Measurements from ENCODE around the gene ITIH3.

The ITIH3 gene

DNA sequence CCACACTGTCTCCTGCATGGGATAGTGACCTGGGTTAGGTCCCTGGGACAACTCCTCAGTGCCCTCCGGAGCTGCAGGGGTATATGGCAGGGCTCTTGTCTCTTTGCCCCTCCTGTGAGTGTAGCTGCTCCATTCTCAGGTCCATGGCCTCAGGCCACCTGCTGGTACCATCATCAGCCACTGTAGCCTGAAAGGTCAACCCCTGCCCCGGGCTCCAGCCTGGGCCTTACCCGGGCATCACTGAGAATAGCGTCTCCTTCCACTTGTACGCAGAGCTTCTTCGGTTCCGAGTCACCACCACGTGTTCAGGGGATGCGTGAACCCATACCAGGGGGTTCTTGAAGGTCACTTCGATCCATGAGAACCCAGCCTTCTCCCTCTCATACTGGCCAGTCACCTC, 22.1 kb downstream of the ITIH3 start:
- Histone ChIP-seq H2BK120ac (ENCODE audit: insufficient read depth, low read length, poor library complexity) (no peak overlapping the region), H3K4me2 (ENCODE audit: low read length) (no peak overlapping the region), H3K18ac (ENCODE audit: low read length) (no peak overlapping the region), H2BK12ac (ENCODE audit: low read length) (no peak overlapping the region), H3K23ac (ENCODE audit: low read length) (no peak overlapping the region), H3K79me1 (ENCODE audit: low read length) (no peaks in the 10 kb centered on the region), H3K14ac (ENCODE audit: low read length) (no peak overlapping the region), H3K9ac (ENCODE audit: low read length) (no peak overlapping the region), H3K27ac (ENCODE audit: low read depth, low read length) (no peak overlapping the region), H4K8ac (ENCODE audit: low read depth, low read length) (no peak overlapping the region), H3K27me3 (ENCODE audit: insufficient read depth, low read length) (no peaks in the 10 kb centered on the region), H3K36me3 (ENCODE audit: control insufficient read depth in 1 of 2, insufficient read depth in 2 of 2, low read length in 2 of 2) (no peaks in the 10 kb centered on the region), H4K12ac (ENCODE audit: low read depth, low read length) (no peak overlapping the region), H2AFZ (ENCODE audit: insufficient read depth, low read length, poor library complexity) (no peak overlapping the region), H3K79me2 (ENCODE audit: control insufficient read depth, insufficient read depth, low read length, poor library complexity) (no peaks in the 10 kb centered on the region), H3K4ac (ENCODE audit: low read depth, low read length) (no peak overlapping the region), H4K91ac (ENCODE audit: low read depth, low read length) (no peak overlapping the region), H2BK5ac (ENCODE audit: low read depth, low read length, poor library complexity) (no peak overlapping the region), H3K4me3 (ENCODE audit: low read depth, low read length) (no peak overlapping the region), H3K4me1 (ENCODE audit: control insufficient read depth in 1 of 2, insufficient read depth in 2 of 2, low read length in 2 of 2) (no peaks in the 10 kb centered on the region), H2AK5ac (ENCODE audit: low read length) (no peak overlapping the region), H3K9me3 (ENCODE audit: insufficient read depth, low read depth, low read length) (peaks cover 3% of the 10 kb centered on the region)
- WGBS (ENCODE audit: extremely low coverage, insufficient coverage, insufficient read length) = no CpG with 5 or more reads among the region's 10 CpGs
- peak; percentile 94 to 96 for DNase-seq

DNA sequence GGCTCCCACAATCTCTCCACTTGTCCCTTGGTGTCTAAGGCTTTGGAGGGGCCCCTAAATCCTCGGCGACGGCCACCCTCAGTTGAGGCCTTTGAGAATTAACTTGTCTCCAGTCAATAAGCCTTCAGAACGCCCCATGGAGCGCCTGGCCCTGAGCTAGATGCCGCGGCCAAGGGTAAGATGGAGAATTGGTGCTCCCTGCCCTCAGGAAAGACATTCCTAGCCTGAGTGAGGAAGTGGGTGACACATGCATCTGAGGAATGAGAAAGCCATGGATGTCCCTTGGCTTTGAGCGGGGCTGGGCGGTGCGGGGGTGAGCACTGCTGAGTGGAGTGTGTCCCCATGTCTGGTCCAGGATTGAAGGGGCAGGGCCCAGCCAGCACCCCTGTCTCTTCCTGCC, 22.6 kb downstream of the ITIH3 start:
- no peaks in the 10 kb centered on the region for H3K79me2 ChIP-seq (ENCODE audit: control insufficient read depth, insufficient read depth, low read length, poor library complexity)
- WGBS (ENCODE audit: extremely low coverage, insufficient coverage, insufficient read length) = no CpG with 5 or more reads among the region's 10 CpGs
- no peaks in the 10 kb centered on the region for H3K79me1 ChIP-seq (ENCODE audit: low read length)
- H3K4me1 ChIP-seq (ENCODE audit: control insufficient read depth in 1 of 2, insufficient read depth in 2 of 2, low read length in 2 of 2) = no peaks in the 10 kb centered on the region
- H2AFZ ChIP-seq (ENCODE audit: insufficient read depth, low read length, poor library complexity) = no peak overlapping the region
- H3K9ac ChIP-seq (ENCODE audit: low read length) = no peak overlapping the region
- H2AK5ac ChIP-seq (ENCODE audit: low read length) = no peak overlapping the region
- H2BK120ac ChIP-seq (ENCODE audit: insufficient read depth, low read length, poor library complexity) = no peak overlapping the region
- peak; percentile 68 to 81 for DNase-seq
- H3K27ac ChIP-seq (ENCODE audit: low read depth, low read length) = no peak overlapping the region
- no peak overlapping the region for H3K14ac ChIP-seq (ENCODE audit: low read length)
- H3K4ac ChIP-seq (ENCODE audit: low read depth, low read length) = no peak overlapping the region
- H2BK12ac ChIP-seq (ENCODE audit: low read length) = no peak overlapping the region
- H3K23ac ChIP-seq (ENCODE audit: low read length) = no peak overlapping the region
- H3K18ac ChIP-seq (ENCODE audit: low read length) = no peak overlapping the region
- H3K36me3 ChIP-seq (ENCODE audit: control insufficient read depth in 1 of 2, insufficient read depth in 2 of 2, low read length in 2 of 2) = no peaks in the 10 kb centered on the region
- H4K91ac ChIP-seq (ENCODE audit: low read depth, low read length) = no peak overlapping the region
- H3K4me3 ChIP-seq (ENCODE audit: low read depth, low read length) = no peak overlapping the region
- H4K12ac ChIP-seq (ENCODE audit: low read depth, low read length) = no peak overlapping the region
- H3K27me3 ChIP-seq (ENCODE audit: insufficient read depth, low read length) = no peaks in the 10 kb centered on the region
- no peak overlapping the region for H2BK5ac ChIP-seq (ENCODE audit: low read depth, low read length, poor library complexity)
- H3K4me2 ChIP-seq (ENCODE audit: low read length) = no peak overlapping the region
- H3K9me3 ChIP-seq (ENCODE audit: insufficient read depth, low read depth, low read length) = peaks cover 2% of the 10 kb centered on the region
- H4K8ac ChIP-seq (ENCODE audit: low read depth, low read length) = no peak overlapping the region

DNA sequence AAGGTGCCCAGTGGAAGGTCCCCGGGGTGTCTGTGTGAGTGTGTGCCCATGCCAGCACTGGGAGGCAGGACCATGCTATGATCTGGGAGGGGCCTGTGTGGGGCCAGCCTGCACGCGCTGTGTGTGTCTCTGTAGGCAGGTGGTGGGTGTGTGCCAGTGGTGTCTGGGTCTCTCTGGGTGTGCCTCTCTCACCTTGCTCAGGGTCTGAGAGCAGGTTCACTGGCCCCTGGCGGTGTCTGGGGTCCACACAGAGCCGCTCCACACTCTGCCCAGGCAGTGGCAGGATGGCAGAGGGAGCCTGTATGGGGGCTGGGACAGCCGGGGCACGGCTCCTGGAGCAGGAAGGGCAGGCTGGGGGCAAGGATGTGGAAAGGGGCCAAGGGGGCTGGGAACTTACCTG, 23.3 kb downstream of the ITIH3 start:
- Histone ChIP-seq H3K4me3 (ENCODE audit: low read depth, low read length) (no peak overlapping the region), H3K14ac (ENCODE audit: low read length) (no peak overlapping the region), H3K4me1 (ENCODE audit: control insufficient read depth in 1 of 2, insufficient read depth in 2 of 2, low read length in 2 of 2) (no peaks in the 10 kb centered on the region), H4K91ac (ENCODE audit: low read depth, low read length) (no peak overlapping the region), H2BK5ac (ENCODE audit: low read depth, low read length, poor library complexity) (no peak overlapping the region), H3K36me3 (ENCODE audit: control insufficient read depth in 1 of 2, insufficient read depth in 2 of 2, low read length in 2 of 2) (no peaks in the 10 kb centered on the region), H2BK12ac (ENCODE audit: low read length) (no peak overlapping the region), H3K4me2 (ENCODE audit: low read length) (no peak overlapping the region), H2AFZ (ENCODE audit: insufficient read depth, low read length, poor library complexity) (no peak overlapping the region), H3K4ac (ENCODE audit: low read depth, low read length) (no peak overlapping the region), H3K23ac (ENCODE audit: low read length) (no peak overlapping the region), H3K9ac (ENCODE audit: low read length) (no peak overlapping the region), H3K79me1 (ENCODE audit: low read length) (no peaks in the 10 kb centered on the region), H2BK120ac (ENCODE audit: insufficient read depth, low read length, poor library complexity) (no peak overlapping the region), H3K18ac (ENCODE audit: low read length) (no peak overlapping the region), H3K27me3 (ENCODE audit: insufficient read depth, low read length) (no peaks in the 10 kb centered on the region), H2AK5ac (ENCODE audit: low read length) (no peak overlapping the region), H3K79me2 (ENCODE audit: control insufficient read depth, insufficient read depth, low read length, poor library complexity) (no peaks in the 10 kb centered on the region), H4K12ac (ENCODE audit: low read depth, low read length) (no peak overlapping the region), H4K8ac (ENCODE audit: low read depth, low read length) (no peak overlapping the region), H3K9me3 (ENCODE audit: insufficient read depth, low read depth, low read length) (peaks cover 2% of the 10 kb centered on the region), H3K27ac (ENCODE audit: low read depth, low read length) (no peak overlapping the region)
- DNase-seq = no peak
- WGBS (ENCODE audit: extremely low coverage, insufficient coverage, insufficient read length) = no CpG with 5 or more reads among the region's 7 CpGs

DNA sequence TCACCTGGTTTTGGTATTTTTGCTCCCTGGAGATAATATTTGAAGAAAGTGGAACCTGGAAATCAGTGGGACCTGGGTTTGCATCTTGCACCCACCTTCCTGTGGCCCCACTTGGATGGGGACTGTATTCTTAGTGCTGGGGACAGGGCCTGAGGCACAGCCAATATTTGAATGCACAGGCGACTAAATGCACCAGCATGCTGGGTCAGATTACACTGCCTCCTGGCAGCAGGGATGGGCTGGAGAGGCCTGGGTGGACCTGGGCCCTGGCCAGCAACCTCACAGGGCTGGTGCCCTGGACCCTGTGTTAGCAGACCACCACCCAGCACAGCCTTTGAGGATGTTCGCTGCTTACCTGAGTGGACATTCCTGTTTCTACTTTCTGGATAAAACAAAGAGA, 25.3 kb downstream of the ITIH3 start:
- H3K9ac ChIP-seq (ENCODE audit: low read length) = no peak overlapping the region
- H3K23ac ChIP-seq (ENCODE audit: low read length) = no peak overlapping the region
- no peak overlapping the region for H4K8ac ChIP-seq (ENCODE audit: low read depth, low read length)
- no peaks in the 10 kb centered on the region for H3K27me3 ChIP-seq (ENCODE audit: insufficient read depth, low read length)
- WGBS (ENCODE audit: extremely low coverage, insufficient coverage, insufficient read length) = no CpG with 5 or more reads among the region's 2 CpGs
- peaks cover 5% of the 10 kb centered on the region for H3K9me3 ChIP-seq (ENCODE audit: insufficient read depth, low read depth, low read length)
- no peak overlapping the region for H2AK5ac ChIP-seq (ENCODE audit: low read length)
- DNase-seq = peak; percentile 57
- no peaks in the 10 kb centered on the region for H3K36me3 ChIP-seq (ENCODE audit: control insufficient read depth in 1 of 2, insufficient read depth in 2 of 2, low read length in 2 of 2)
- H3K79me1 ChIP-seq (ENCODE audit: low read length) = no peaks in the 10 kb centered on the region
- H2BK12ac ChIP-seq (ENCODE audit: low read length) = no peak overlapping the region
- no peak overlapping the region for H3K4me2 ChIP-seq (ENCODE audit: low read length)
- H3K4me1 ChIP-seq (ENCODE audit: control insufficient read depth in 1 of 2, insufficient read depth in 2 of 2, low read length in 2 of 2) = peaks cover 0 to 7% of the 10 kb centered on the region in 2 experiments
- H2BK5ac ChIP-seq (ENCODE audit: low read depth, low read length, poor library complexity) = no peak overlapping the region
- H3K4me3 ChIP-seq (ENCODE audit: low read depth, low read length) = no peak overlapping the region
- H3K18ac ChIP-seq (ENCODE audit: low read length) = no peak overlapping the region
- no peak overlapping the region for H2AFZ ChIP-seq (ENCODE audit: insufficient read depth, low read length, poor library complexity)
- H4K91ac ChIP-seq (ENCODE audit: low read depth, low read length) = no peak overlapping the region
- no peak overlapping the region for H3K4ac ChIP-seq (ENCODE audit: low read depth, low read length)
- H3K79me2 ChIP-seq (ENCODE audit: control insufficient read depth, insufficient read depth, low read length, poor library complexity) = no peaks in the 10 kb centered on the region
- H3K27ac ChIP-seq (ENCODE audit: low read depth, low read length) = no peak overlapping the region
- H4K12ac ChIP-seq (ENCODE audit: low read depth, low read length) = no peak overlapping the region
- H3K14ac ChIP-seq (ENCODE audit: low read length) = no peak overlapping the region
- H2BK120ac ChIP-seq (ENCODE audit: insufficient read depth, low read length, poor library complexity) = no peak overlapping the region
